Endodermal cell (in vitro differentiated cells): Measurements from ENCODE around the gene RUBCN. TPM values are rescaled to one million over a fixed set of nuclear protein-coding genes. Genes with fewer than 3 reads are reported as not detected.
"Not testable (repeated sequence)": the region's sequence is repeated elsewhere in the genome, so short reads cannot be mapped to it uniquely, and the experiment has no call there.

Source experiments
- DNase-seq: peaks from one replicate; pipeline ENCODE4 v3.0.0-alpha.2; 2017
- H3K27ac ChIP-seq: 2 replicates; pipeline ENCODE4 v1.5.1; 2013; ENCODE audit warnings: mild to moderate bottlenecking, low read depth, low read length, moderate library complexity
- H3K27me3 ChIP-seq: 2 replicates; pipeline ENCODE4 v1.6.1; 2013; ENCODE audit warnings: mild to moderate bottlenecking, low read length, moderate library complexity; ENCODE audit not compliant: insufficient read depth, control insufficient read depth, poor library complexity, severe bottlenecking
- H3K36me3 ChIP-seq: 2 replicates; pipeline ENCODE4 v1.7.0; 2013; ENCODE audit warnings: mild to moderate bottlenecking, low read length, moderate library complexity; ENCODE audit not compliant: control insufficient read depth, insufficient read depth
- H3K4me1 ChIP-seq: one replicate; pipeline ENCODE4 v1.7.0; 2013; ENCODE audit warnings: low read length; ENCODE audit not compliant: control insufficient read depth, insufficient read depth
- H3K4me3 ChIP-seq: 2 replicates; pipeline ENCODE4 v1.5.1; 2013; ENCODE audit warnings: mild to moderate bottlenecking, low read length, moderate library complexity
- H3K9ac ChIP-seq: 2 replicates; pipeline ENCODE4 v1.6.1; 2013; ENCODE audit warnings: mild to moderate bottlenecking, low read length, moderate library complexity; ENCODE audit not compliant: poor library complexity, severe bottlenecking; ENCODE audit errors: extremely low read depth
- H3K9me3 ChIP-seq: 2 replicates; pipeline ENCODE4 v1.6.1; 2013; ENCODE audit warnings: mild to moderate bottlenecking, low read length, moderate library complexity; ENCODE audit not compliant: control insufficient read depth
- H3K27ac Mint-ChIP-seq: 2 replicates; pipeline ENCODE4 v1.8.0; 2020; ENCODE audit warnings: mixed read lengths
- H3K27me3 Mint-ChIP-seq: 2 replicates; pipeline ENCODE4 v1.8.0; 2021; ENCODE audit warnings: mild to moderate bottlenecking, mixed read lengths; ENCODE audit not compliant: insufficient read depth
- H3K36me3 Mint-ChIP-seq: 2 replicates; pipeline ENCODE4 v1.8.0; 2020; ENCODE audit warnings: low read depth, mixed read lengths
- H3K4me1 Mint-ChIP-seq: 2 replicates; pipeline ENCODE4 v1.8.0; 2020; ENCODE audit warnings: mixed read lengths
- H3K4me3 Mint-ChIP-seq: 2 replicates; pipeline ENCODE4 v1.8.0; 2020; ENCODE audit warnings: mild to moderate bottlenecking, moderate library complexity, mixed read lengths
- H3K9me3 Mint-ChIP-seq: 2 replicates; pipeline ENCODE4 v1.8.0; 2020; ENCODE audit warnings: mild to moderate bottlenecking, mixed read lengths
- CTCF ChIP-seq: fragments of 200-600 bp; sonication (generic); conservative IDR thresholded peaks from 2 replicates; pipeline ENCODE4 v1.5.0; 2021; ENCODE audit warnings: antibody characterized with exemption, mild to moderate bottlenecking
- WGBS, 2 experiments: methylation state at CpG; one replicate each; pipeline versions ENCODE4 v1.1.5 to v1.1.7; 2013; ENCODE audit warnings: missing lambda C conversion rate in 2 of 2, mixed read lengths in 1 of 2; ENCODE audit not compliant: insufficient coverage in 1 of 2, insufficient read length in 1 of 2; 5-methylcytosine and 5-hydroxymethylcytosine counted together
- total RNA-seq, 2 donors: library from RNA; stranded (reverse); fragmentation: NEBNext Ultra II Directional in 1 of 2; extraction: Animal tissue kit (Norgen Biotek cat#: 25700) in 1 of 2; gene quantifications; 2 replicates in 1 of 2; 3 replicates in 1 of 2; pipeline ENCODE4 v1.2.1, GENCODE V29; 2021

Gene RUBCN
- total RNA-seq, 2 donors from 2014 or later, result 17.2 to 18.3 TPM

- peaks cover 54% of the 10 kb centered on the region for H3K36me3 Mint-ChIP-seq
- no peak overlapping the region for H3K27ac ChIP-seq
- H3K27me3 Mint-ChIP-seq, result no peaks in the 10 kb centered on the region
- H3K27ac Mint-ChIP-seq, result no peak overlapping the region
- H3K4me3 Mint-ChIP-seq, result no peak overlapping the region
- H3K27me3 ChIP-seq, result no peaks in the 10 kb centered on the region
- H3K36me3 ChIP-seq, result peaks cover 9% of the 10 kb centered on the region
- H3K4me3 ChIP-seq, result no peak overlapping the region
- peaks cover 8% of the 10 kb centered on the region for H3K9me3 Mint-ChIP-seq
- no peak for TF ChIP-seq CTCF
- peaks cover 4% of the 10 kb centered on the region for H3K4me1 ChIP-seq
- 95 to 100% methylated on average over 2 to 4 of the region's 4 CpGs for WGBS, 2 experiments
- no peak for DNase-seq
- H3K9ac ChIP-seq, result no peak overlapping the region
- no peaks in the 10 kb centered on the region for H3K9me3 ChIP-seq
- peaks cover 31% of the 10 kb centered on the region for H3K4me1 Mint-ChIP-seq
Measured at GRCh38 chr3:197673170-197673569, 63.5 kb downstream of the RUBCN start.

GRCh38 chr3:197670361-197670760 is 66.3 kb downstream of the RUBCN start:
- Histone ChIP-seq H3K27ac (no peak overlapping the region), H3K27me3 (no peaks in the 10 kb centered on the region), H3K9ac (no peak overlapping the region), H3K4me1 (peaks cover 4% of the 10 kb centered on the region), H3K36me3 (no peaks in the 10 kb centered on the region), H3K4me3 (no peak overlapping the region), H3K9me3 (no peaks in the 10 kb centered on the region)
- Mint-ChIP-seq H3K4me3 (no peak overlapping the region), H3K9me3 (no peaks in the 10 kb centered on the region), H3K4me1 (peaks cover 37% of the 10 kb centered on the region), H3K27me3 (no peaks in the 10 kb centered on the region), H3K36me3 (peaks cover 30% of the 10 kb centered on the region), H3K27ac (no peak overlapping the region)
- no peak for DNase-seq
- TF ChIP-seq CTCF, result no peak
- 100% methylated on average over 1 of the region's 1 CpG; no CpG with 5 or more reads in 1 of the 2 experiments for WGBS, 2 experiments

- no peak for DNase-seq
- no peak overlapping the region for H3K9ac ChIP-seq
- peaks cover 4% of the 10 kb centered on the region for H3K4me1 ChIP-seq
- no peak overlapping the region for H3K4me3 ChIP-seq
- no peaks in the 10 kb centered on the region for H3K36me3 ChIP-seq
- no peaks in the 10 kb centered on the region for H3K27me3 ChIP-seq
- no peaks in the 10 kb centered on the region for H3K9me3 ChIP-seq
- WGBS, 2 experiments, result 89 to 92% methylated on average over 5 of the region's 5 CpGs
- no peak overlapping the region for H3K4me3 Mint-ChIP-seq
- H3K4me1 Mint-ChIP-seq, result peaks cover 28% of the 10 kb centered on the region
- no peaks in the 10 kb centered on the region for H3K9me3 Mint-ChIP-seq
- no peak overlapping the region for H3K27ac ChIP-seq
- H3K27ac Mint-ChIP-seq, result no peak overlapping the region
- TF ChIP-seq CTCF, result no peak
- no peaks in the 10 kb centered on the region for H3K27me3 Mint-ChIP-seq
- H3K36me3 Mint-ChIP-seq, result peaks cover 9% of the 10 kb centered on the region
Measured at GRCh38 chr3:197667968-197668367, 68.7 kb downstream of the RUBCN start.

- H3K4me3 Mint-ChIP-seq, H3K27ac ChIP-seq: not testable (repeated sequence)
Measured at GRCh38 chr3:197667293-197667692, 69.4 kb downstream of the RUBCN start.

GRCh38 chr3:197666221-197666842 is 70.4 kb downstream of the RUBCN start:
- H3K9ac ChIP-seq, H3K36me3 Mint-ChIP-seq, H3K4me3 Mint-ChIP-seq, H3K27me3 ChIP-seq, H3K27ac ChIP-seq, H3K4me1 ChIP-seq, H3K27ac Mint-ChIP-seq, H3K9me3 Mint-ChIP-seq, H3K36me3 ChIP-seq, H3K9me3 ChIP-seq, DNase-seq, H3K4me3 ChIP-seq, H3K27me3 Mint-ChIP-seq: not testable (repeated sequence)
- WGBS, 2 experiments, result 90 to 96% methylated on average over 7 to 18 of the region's 26 CpGs
- peaks cover 21% of the 10 kb centered on the region for H3K4me1 Mint-ChIP-seq

More at GRCh38 chr3:197667293-197667692, 69.4 kb downstream of the RUBCN start:
- H3K9me3 ChIP-seq, DNase-seq, H3K27me3 ChIP-seq, H3K9ac ChIP-seq, H3K36me3 Mint-ChIP-seq, H3K4me1 ChIP-seq, H3K9me3 Mint-ChIP-seq, H3K27me3 Mint-ChIP-seq, H3K36me3 ChIP-seq, H3K27ac Mint-ChIP-seq, H3K4me3 ChIP-seq: not testable (repeated sequence)
- peaks cover 25% of the 10 kb centered on the region for H3K4me1 Mint-ChIP-seq
- 89% methylated on average over 1 of the region's 3 CpGs; no CpG with 5 or more reads in 1 of the 2 experiments for WGBS, 2 experiments
